H7 (cell line): ENCODE results near the gene TMEM232. TPM values are rescaled to one million over a fixed set of nuclear protein-coding genes. Genes with fewer than 3 reads are reported as not detected.
A peak's percentile ranks its signal among the peaks of the same experiment; 100 is the strongest.
"Not testable (repeated sequence)": the region's sequence is repeated elsewhere in the genome, so short reads cannot be mapped to it uniquely, and the experiment has no call there.

Experiments used
- DNase-seq: peaks from one replicate; pipeline ENCODE4 v3.0.0; 2012
- H3K27me3 ChIP-seq: 2 replicates; pipeline ENCODE4 v1.6.0; 2011; ENCODE audit warnings: mild to moderate bottlenecking, low read length; ENCODE audit not compliant: control insufficient read depth, insufficient read depth
- H3K36me3 ChIP-seq: replicated peaks from 2 replicates; pipeline ENCODE4 v1.5.1; 2011; ENCODE audit warnings: low read length; ENCODE audit not compliant: control insufficient read depth, insufficient read depth
- H3K4me3 ChIP-seq: 2 replicates; pipeline ENCODE4 v1.5.1; 2011; ENCODE audit warnings: low read depth, mild to moderate bottlenecking, control low read depth, low read length, moderate library complexity; ENCODE audit not compliant: insufficient read depth
- total RNA-seq: library from RNA; depleted of rRNA; stranded (reverse); fragments of >200 nt; shearing (Covaris generic); gene quantifications from 2 replicates; pipeline ENCODE4 v1.2.3, GENCODE V29; 2014

TMEM232 gene
- total RNA-seq, 1 experiment from 2014 or later = 1.0 TPM

- no peaks in the 10 kb centered on the region for H3K36me3 ChIP-seq
- no peak overlapping the region for H3K4me3 ChIP-seq
- no peaks in the 10 kb centered on the region; the same call in 1 of the 2 replicates for H3K27me3 ChIP-seq
- DNase-seq = no peak
These were observed 9.1 kb upstream of the TMEM232 start for GRCh38 chr5:110735556-110735955.

GRCh38 chr5:110734101-110734500, 7.6 kb upstream of the TMEM232 start:
- DNase-seq = no peak
- Histone ChIP-seq H3K4me3 (no peak overlapping the region), H3K36me3 (no peaks in the 10 kb centered on the region), H3K27me3 (no peaks in the 10 kb centered on the region; the same call in 1 of the 2 replicates)

GRCh38 chr5:110731499-110731898, 5.0 kb upstream of the TMEM232 start:
- DNase-seq, H3K27me3 ChIP-seq, H3K4me3 ChIP-seq, H3K36me3 ChIP-seq: not testable (repeated sequence)

- no peak for DNase-seq
- H3K36me3 ChIP-seq = no peaks in the 10 kb centered on the region
- no peaks in the 10 kb centered on the region for H3K27me3 ChIP-seq
- H3K4me3 ChIP-seq = peak overlapping the region; percentile 51
These were observed 499 bp upstream of the TMEM232 start for GRCh38 chr5:110727025-110727314.

- Histone ChIP-seq H3K27me3 (no peaks in the 10 kb centered on the region), H3K36me3 (no peaks in the 10 kb centered on the region), H3K4me3 (no peak overlapping the region)
- no peak for DNase-seq
These were observed 8.2 kb downstream of the TMEM232 start for GRCh38 chr5:110718311-110718710.

- Histone ChIP-seq H3K36me3 (no peaks in the 10 kb centered on the region), H3K27me3 (no peaks in the 10 kb centered on the region)
- DNase-seq = no peak
These were observed 9.9 kb downstream of the TMEM232 start for GRCh38 chr5:110716247-110717245.

GRCh38 chr5:110707260-110707844, 19.1 kb downstream of the TMEM232 start:
- no peaks in the 10 kb centered on the region for H3K27me3 ChIP-seq
- DNase-seq = no peak
- H3K4me3 ChIP-seq = no peak overlapping the region
- no peaks in the 10 kb centered on the region for H3K36me3 ChIP-seq

More at GRCh38 chr5:110716247-110717245, 9.9 kb downstream of the TMEM232 start:
- H3K4me3 ChIP-seq = no peak overlapping the region

- Histone ChIP-seq H3K36me3 (no peaks in the 10 kb centered on the region), H3K27me3 (no peaks in the 10 kb centered on the region), H3K4me3 (no peak overlapping the region)
- DNase-seq = no peak
These were observed 21.1 kb downstream of the TMEM232 start for GRCh38 chr5:110705349-110705748.

- no peak overlapping the region for H3K4me3 ChIP-seq
- H3K27me3 ChIP-seq = no peaks in the 10 kb centered on the region
- DNase-seq = no peak
- no peaks in the 10 kb centered on the region for H3K36me3 ChIP-seq
These were observed 23.0 kb downstream of the TMEM232 start for GRCh38 chr5:110703481-110703880.

GRCh38 chr5:110702704-110703103, 23.8 kb downstream of the TMEM232 start:
- DNase-seq = no peak
- H3K4me3 ChIP-seq = no peak overlapping the region
- no peaks in the 10 kb centered on the region for H3K36me3 ChIP-seq
- H3K27me3 ChIP-seq = no peaks in the 10 kb centered on the region

- DNase-seq = no peak
- no peaks in the 10 kb centered on the region for H3K27me3 ChIP-seq
- no peaks in the 10 kb centered on the region for H3K36me3 ChIP-seq
- H3K4me3 ChIP-seq = no peak overlapping the region
These were observed 24.2 kb downstream of the TMEM232 start for GRCh38 chr5:110702300-110702699.

- H3K4me3 ChIP-seq, H3K27me3 ChIP-seq, H3K36me3 ChIP-seq, DNase-seq: not testable (repeated sequence)
These were observed 33.8 kb downstream of the TMEM232 start for GRCh38 chr5:110692669-110693068.

- DNase-seq, H3K36me3 ChIP-seq, H3K27me3 ChIP-seq, H3K4me3 ChIP-seq: not testable (repeated sequence)
These were observed 35.9 kb downstream of the TMEM232 start for GRCh38 chr5:110690587-110690986.

- Histone ChIP-seq H3K27me3 (no peaks in the 10 kb centered on the region), H3K36me3 (no peaks in the 10 kb centered on the region), H3K4me3 (no peak overlapping the region)
- DNase-seq = no peak
These were observed 39.0 kb downstream of the TMEM232 start for GRCh38 chr5:110687485-110687884.

GRCh38 chr5:110686270-110686669, 40.2 kb downstream of the TMEM232 start:
- Histone ChIP-seq H3K36me3 (no peaks in the 10 kb centered on the region), H3K4me3 (no peak overlapping the region), H3K27me3 (no peaks in the 10 kb centered on the region)
- no peak for DNase-seq
